Liver (tissue), 9 donors: ENCODE data around the gene ACP7. TPM values are rescaled to one million over a fixed set of nuclear protein-coding genes. Genes with fewer than 3 reads are reported as not detected.

ENCODE experiments used
- DNase-seq: peaks from one replicate; pipeline ENCODE4 v3.0.0-alpha.2; 2017; ENCODE audit warnings: low spot score
- H3K27ac ChIP-seq, 2 donors: one replicate each; pipeline ENCODE4 v1.7.0; 2013; ENCODE audit warnings: inconsistent platforms in 2 of 2, low read length in 2 of 2, control low read depth in 1 of 2, low read depth in 1 of 2, mild to moderate bottlenecking in 1 of 2
- H3K27me3 ChIP-seq, 4 donors: one replicate each; pipeline versions ENCODE4 v1.6.1 to v1.7.0; 2013; ENCODE audit warnings: low read length in 3 of 4, inconsistent platforms in 1 of 4, mild to moderate bottlenecking in 1 of 4, moderate library complexity in 1 of 4; ENCODE audit not compliant: control insufficient read depth in 4 of 4, insufficient read depth in 4 of 4
- H3K36me3 ChIP-seq, 4 donors: one replicate each; pipeline versions ENCODE4 v1.6.1 to v1.7.0; 2013; ENCODE audit warnings: low read length in 3 of 4, mild to moderate bottlenecking in 3 of 4, low read depth in 1 of 4, moderate library complexity in 1 of 4; ENCODE audit not compliant: control insufficient read depth in 4 of 4, insufficient read depth in 3 of 4
- H3K4me1 ChIP-seq, 4 donors: one replicate each; pipeline versions ENCODE4 v1.6.1 to v1.7.0; 2013; ENCODE audit warnings: low read length in 3 of 4, mild to moderate bottlenecking in 3 of 4, moderate library complexity in 1 of 4; ENCODE audit not compliant: control insufficient read depth in 4 of 4, insufficient read depth in 4 of 4
- H3K4me3 ChIP-seq, 3 donors: one replicate each; pipeline versions ENCODE4 v1.6.1 to v1.7.0; 2013; ENCODE audit warnings: low read length in 3 of 3, control low read depth in 1 of 3, low read depth in 1 of 3, mild to moderate bottlenecking in 1 of 3
- H3K9ac ChIP-seq, 2 donors: one replicate each; pipeline ENCODE4 v1.7.0; 2013; ENCODE audit warnings: low read length in 2 of 2, mild to moderate bottlenecking in 2 of 2, moderate library complexity in 2 of 2, control low read depth in 1 of 2, low read depth in 1 of 2
- H3K9me3 ChIP-seq, 4 donors: one replicate each; pipeline versions ENCODE4 v1.6.1 to v1.7.0; 2013; ENCODE audit warnings: low read length in 3 of 4; ENCODE audit not compliant: control insufficient read depth in 4 of 4
- EGR1 ChIP-seq, 2 donors: IDR thresholded peaks; 2 replicates each; pipeline ENCODE4 v1.6.1; 2016 to 2018; ENCODE audit warnings: antibody characterized with exemption in 2 of 2, low read depth in 2 of 2
- FOXA1 ChIP-seq: IDR thresholded peaks from 2 replicates; pipeline ENCODE4 v1.6.1; 2016; ENCODE audit warnings: antibody characterized with exemption
- FOXA2 ChIP-seq: IDR thresholded peaks from 2 replicates; pipeline ENCODE4 v1.6.1; 2016; ENCODE audit warnings: antibody characterized with exemption
- GABPA ChIP-seq, 2 donors: IDR thresholded peaks in 1 of 2; conservative IDR thresholded peaks in 1 of 2; 2 replicates each; pipeline ENCODE4 v1.6.1; 2016; ENCODE audit warnings: antibody characterized with exemption in 2 of 2, mild to moderate bottlenecking in 1 of 2, moderate library complexity in 1 of 2
- HNF4A ChIP-seq, 2 donors: conservative IDR thresholded peaks; 2 replicates each; pipeline ENCODE4 v1.6.1; 2016; ENCODE audit warnings: antibody characterized with exemption in 2 of 2, mild to moderate bottlenecking in 2 of 2
- HNF4G ChIP-seq: IDR thresholded peaks from 2 replicates; pipeline ENCODE4 v1.6.1; 2016; ENCODE audit warnings: antibody characterized with exemption
- JUND ChIP-seq, 2 donors: IDR thresholded peaks; 2 replicates each; pipeline ENCODE4 v1.6.1; 2016; ENCODE audit warnings: antibody characterized with exemption in 2 of 2
- NR2F2 ChIP-seq: IDR thresholded peaks from 2 replicates; pipeline ENCODE4 v1.6.1; 2016; ENCODE audit warnings: antibody characterized with exemption
- RXRA ChIP-seq, 2 donors: IDR thresholded peaks; 2 replicates each; pipeline ENCODE4 v1.6.1; 2017 to 2018; ENCODE audit warnings: antibody characterized with exemption in 2 of 2, mild to moderate bottlenecking in 1 of 2
- SP1 ChIP-seq: IDR thresholded peaks from 2 replicates; pipeline ENCODE4 v1.6.1; 2018; ENCODE audit warnings: antibody characterized with exemption, mild to moderate bottlenecking
- TAF1 ChIP-seq: conservative IDR thresholded peaks from 2 replicates; pipeline ENCODE4 v1.6.1; 2016; ENCODE audit warnings: antibody characterized with exemption, mild to moderate bottlenecking
- YY1 ChIP-seq: IDR thresholded peaks from 2 replicates; pipeline ENCODE4 v1.6.1; 2016; ENCODE audit warnings: antibody characterized with exemption, mild to moderate bottlenecking
- WGBS: extraction: QIAGEN DNeasy Blood & Tissue Kit; methylation state at CpG from one replicate; pipeline ENCODE4 v1.1.7; 2013; 5-methylcytosine and 5-hydroxymethylcytosine counted together
- polyA plus RNA-seq, 2 donors: library from polyadenylated mRNA; stranded (reverse) in 1 of 2; unstranded in 1 of 2; fragments of 200-250 nt in 1 of 2; fragments of >200 nt in 1 of 2; fragmentation: Nextera tagmentation in 1 of 2; extraction: Ambion mirVana in 1 of 2; gene quantifications; one replicate each; pipeline versions ENCODE4 v1.2.1 to v1.2.3, GENCODE V29; 2013 to 2015
- total RNA-seq, 2 donors: library from RNA; depleted of rRNA; stranded (reverse); fragments of >200 nt; gene quantifications; one replicate each; pipeline ENCODE4 v1.2.3, GENCODE V29; 2014
- TF ChIP-seq, protein P1 (sequence below): IDR thresholded peaks from 2 replicates; pipeline ENCODE4 v1.6.1; 2016; ENCODE audit warnings: antibody characterized with exemption
- TF ChIP-seq, protein P2 (sequence below): IDR thresholded peaks from 2 replicates; pipeline ENCODE4 v1.6.1; 2016; ENCODE audit warnings: antibody characterized with exemption
- TF ChIP-seq, protein P3 (sequence below): IDR thresholded peaks from 2 replicates; pipeline ENCODE4 v1.6.1; 2016; ENCODE audit warnings: antibody characterized with exemption, mild to moderate bottlenecking
- TF ChIP-seq, protein P4 (sequence below): fragments of 150-350 bp; IDR thresholded peaks from 2 replicates; pipeline ENCODE4 v1.5.1; 2017; ENCODE audit warnings: improper control_type of control experiment, low read depth, low read length; ENCODE audit not compliant: missing input control
- TF ChIP-seq, protein P5 (sequence below): IDR thresholded peaks from 2 replicates; pipeline ENCODE4 v1.6.1; 2016; ENCODE audit warnings: antibody characterized with exemption
- donor health status: healthy.
- donor health status: healthy.
- donor health status: healthy.
- donor health status: healthy.
- donor health status: healthy.

Gene ACP7
- total and polyA plus RNA-seq, 4 donors, result 0.05 TPM; not detected in 3

DNA sequence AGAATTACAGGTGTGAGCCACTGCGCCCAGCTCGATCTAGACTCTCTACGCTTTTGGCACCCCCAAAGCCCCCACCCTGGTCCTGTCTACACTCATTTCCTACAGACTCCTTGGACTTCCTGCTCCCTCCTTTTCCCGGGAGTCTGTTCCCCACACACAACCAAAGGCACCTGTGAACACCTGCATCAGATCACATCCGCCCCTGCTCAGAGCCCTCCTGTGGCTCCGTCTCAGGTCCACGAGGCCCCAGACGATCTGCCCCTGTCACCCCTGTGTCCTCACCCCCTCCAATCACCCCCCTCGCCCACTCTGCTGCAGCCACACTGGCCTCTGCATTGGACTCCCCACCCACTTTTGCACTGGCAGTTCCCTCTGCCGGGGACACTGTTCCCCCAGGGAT, 29.0 kb downstream of the ACP7 start:
- Histone ChIP-seq H3K4me3 (no peak overlapping the region), H3K4me1 (peaks cover 0 to 8% (median 4%) of the 10 kb centered on the region in 4 donors), H3K36me3 (no peaks in the 10 kb centered on the region), H3K9me3 (no peaks in the 10 kb centered on the region), H3K27ac (no peak overlapping the region), H3K9ac (no peak overlapping the region), H3K27me3 (no peaks in the 10 kb centered on the region)
- TF ChIP-seq FOXA2 (no peak), HNF4G (no peak), EGR1 (IDR thresholded peaks at IDR 0.05; ENCODE audit: low read depth in 2 of 2) (no peak), TAF1 (no peak), YY1 (no peak), NR2F2 (no peak), FOXA1 (no peak), HNF4A (conservative IDR thresholded peaks at IDR 0.05) (no peak), GABPA (IDR thresholded peaks at IDR 0.05 in 1 of 2, conservative IDR thresholded peaks at IDR 0.05 in 1 of 2) (no peak), RXRA (IDR thresholded peaks at IDR 0.05) (no peak), SP1 (no peak), JUND (IDR thresholded peaks at IDR 0.05) (no peak)
- TF ChIP-seq, protein P1, sequence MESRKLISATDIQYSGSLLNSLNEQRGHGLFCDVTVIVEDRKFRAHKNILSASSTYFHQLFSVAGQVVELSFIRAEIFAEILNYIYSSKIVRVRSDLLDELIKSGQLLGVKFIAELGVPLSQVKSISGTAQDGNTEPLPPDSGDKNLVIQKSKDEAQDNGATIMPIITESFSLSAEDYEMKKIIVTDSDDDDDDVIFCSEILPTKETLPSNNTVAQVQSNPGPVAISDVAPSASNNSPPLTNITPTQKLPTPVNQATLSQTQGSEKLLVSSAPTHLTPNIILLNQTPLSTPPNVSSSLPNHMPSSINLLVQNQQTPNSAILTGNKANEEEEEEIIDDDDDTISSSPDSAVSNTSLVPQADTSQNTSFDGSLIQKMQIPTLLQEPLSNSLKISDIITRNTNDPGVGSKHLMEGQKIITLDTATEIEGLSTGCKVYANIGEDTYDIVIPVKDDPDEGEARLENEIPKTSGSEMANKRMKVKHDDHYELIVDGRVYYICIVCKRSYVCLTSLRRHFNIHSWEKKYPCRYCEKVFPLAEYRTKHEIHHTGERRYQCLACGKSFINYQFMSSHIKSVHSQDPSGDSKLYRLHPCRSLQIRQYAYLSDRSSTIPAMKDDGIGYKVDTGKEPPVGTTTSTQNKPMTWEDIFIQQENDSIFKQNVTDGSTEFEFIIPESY, result no peak
- TF ChIP-seq, protein P2, sequence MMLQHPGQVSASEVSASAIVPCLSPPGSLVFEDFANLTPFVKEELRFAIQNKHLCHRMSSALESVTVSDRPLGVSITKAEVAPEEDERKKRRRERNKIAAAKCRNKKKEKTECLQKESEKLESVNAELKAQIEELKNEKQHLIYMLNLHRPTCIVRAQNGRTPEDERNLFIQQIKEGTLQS, result no peak
- TF ChIP-seq, protein P3, sequence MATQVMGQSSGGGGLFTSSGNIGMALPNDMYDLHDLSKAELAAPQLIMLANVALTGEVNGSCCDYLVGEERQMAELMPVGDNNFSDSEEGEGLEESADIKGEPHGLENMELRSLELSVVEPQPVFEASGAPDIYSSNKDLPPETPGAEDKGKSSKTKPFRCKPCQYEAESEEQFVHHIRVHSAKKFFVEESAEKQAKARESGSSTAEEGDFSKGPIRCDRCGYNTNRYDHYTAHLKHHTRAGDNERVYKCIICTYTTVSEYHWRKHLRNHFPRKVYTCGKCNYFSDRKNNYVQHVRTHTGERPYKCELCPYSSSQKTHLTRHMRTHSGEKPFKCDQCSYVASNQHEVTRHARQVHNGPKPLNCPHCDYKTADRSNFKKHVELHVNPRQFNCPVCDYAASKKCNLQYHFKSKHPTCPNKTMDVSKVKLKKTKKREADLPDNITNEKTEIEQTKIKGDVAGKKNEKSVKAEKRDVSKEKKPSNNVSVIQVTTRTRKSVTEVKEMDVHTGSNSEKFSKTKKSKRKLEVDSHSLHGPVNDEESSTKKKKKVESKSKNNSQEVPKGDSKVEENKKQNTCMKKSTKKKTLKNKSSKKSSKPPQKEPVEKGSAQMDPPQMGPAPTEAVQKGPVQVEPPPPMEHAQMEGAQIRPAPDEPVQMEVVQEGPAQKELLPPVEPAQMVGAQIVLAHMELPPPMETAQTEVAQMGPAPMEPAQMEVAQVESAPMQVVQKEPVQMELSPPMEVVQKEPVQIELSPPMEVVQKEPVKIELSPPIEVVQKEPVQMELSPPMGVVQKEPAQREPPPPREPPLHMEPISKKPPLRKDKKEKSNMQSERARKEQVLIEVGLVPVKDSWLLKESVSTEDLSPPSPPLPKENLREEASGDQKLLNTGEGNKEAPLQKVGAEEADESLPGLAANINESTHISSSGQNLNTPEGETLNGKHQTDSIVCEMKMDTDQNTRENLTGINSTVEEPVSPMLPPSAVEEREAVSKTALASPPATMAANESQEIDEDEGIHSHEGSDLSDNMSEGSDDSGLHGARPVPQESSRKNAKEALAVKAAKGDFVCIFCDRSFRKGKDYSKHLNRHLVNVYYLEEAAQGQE, result no peak
- TF ChIP-seq, protein P4, sequence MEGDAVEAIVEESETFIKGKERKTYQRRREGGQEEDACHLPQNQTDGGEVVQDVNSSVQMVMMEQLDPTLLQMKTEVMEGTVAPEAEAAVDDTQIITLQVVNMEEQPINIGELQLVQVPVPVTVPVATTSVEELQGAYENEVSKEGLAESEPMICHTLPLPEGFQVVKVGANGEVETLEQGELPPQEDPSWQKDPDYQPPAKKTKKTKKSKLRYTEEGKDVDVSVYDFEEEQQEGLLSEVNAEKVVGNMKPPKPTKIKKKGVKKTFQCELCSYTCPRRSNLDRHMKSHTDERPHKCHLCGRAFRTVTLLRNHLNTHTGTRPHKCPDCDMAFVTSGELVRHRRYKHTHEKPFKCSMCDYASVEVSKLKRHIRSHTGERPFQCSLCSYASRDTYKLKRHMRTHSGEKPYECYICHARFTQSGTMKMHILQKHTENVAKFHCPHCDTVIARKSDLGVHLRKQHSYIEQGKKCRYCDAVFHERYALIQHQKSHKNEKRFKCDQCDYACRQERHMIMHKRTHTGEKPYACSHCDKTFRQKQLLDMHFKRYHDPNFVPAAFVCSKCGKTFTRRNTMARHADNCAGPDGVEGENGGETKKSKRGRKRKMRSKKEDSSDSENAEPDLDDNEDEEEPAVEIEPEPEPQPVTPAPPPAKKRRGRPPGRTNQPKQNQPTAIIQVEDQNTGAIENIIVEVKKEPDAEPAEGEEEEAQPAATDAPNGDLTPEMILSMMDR, result no peak
- TF ChIP-seq, protein P5, sequence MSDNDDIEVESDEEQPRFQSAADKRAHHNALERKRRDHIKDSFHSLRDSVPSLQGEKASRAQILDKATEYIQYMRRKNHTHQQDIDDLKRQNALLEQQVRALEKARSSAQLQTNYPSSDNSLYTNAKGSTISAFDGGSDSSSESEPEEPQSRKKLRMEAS, result no peak
- no peak for DNase-seq
- WGBS, result 87% methylated on average over 10 of the region's 10 CpGs
